Measurements from ENCODE around the gene EEF2K.

GRCh38 chr16:22202261-22202637 is 3.8 kb upstream of the EEF2K start:
- TF ChIP-seq CTCF (IDR thresholded peaks at IDR 0.05), result no peak
- no peak for TF ChIP-seq POLR2A (IDR thresholded peaks at IDR 0.05)

Data from body of pancreas (tissue), 4 donors.